HG02798 (cell line): Measurements from ENCODE around the gene NINL.
"Not testable (repeated sequence)": the region's sequence is repeated elsewhere in the genome, so short reads cannot be mapped to it uniquely, and the experiment has no call there.

ENCODE experiments used
- ATAC-seq: cut with Tn5 transposase; IDR thresholded peaks from one replicate; pipeline ENCODE4 v1.9.1; 2021; ENCODE audit warnings: mild to moderate bottlenecking; ENCODE audit not compliant: unreplicated experiment, poor library complexity

Gene NINL

DNA sequence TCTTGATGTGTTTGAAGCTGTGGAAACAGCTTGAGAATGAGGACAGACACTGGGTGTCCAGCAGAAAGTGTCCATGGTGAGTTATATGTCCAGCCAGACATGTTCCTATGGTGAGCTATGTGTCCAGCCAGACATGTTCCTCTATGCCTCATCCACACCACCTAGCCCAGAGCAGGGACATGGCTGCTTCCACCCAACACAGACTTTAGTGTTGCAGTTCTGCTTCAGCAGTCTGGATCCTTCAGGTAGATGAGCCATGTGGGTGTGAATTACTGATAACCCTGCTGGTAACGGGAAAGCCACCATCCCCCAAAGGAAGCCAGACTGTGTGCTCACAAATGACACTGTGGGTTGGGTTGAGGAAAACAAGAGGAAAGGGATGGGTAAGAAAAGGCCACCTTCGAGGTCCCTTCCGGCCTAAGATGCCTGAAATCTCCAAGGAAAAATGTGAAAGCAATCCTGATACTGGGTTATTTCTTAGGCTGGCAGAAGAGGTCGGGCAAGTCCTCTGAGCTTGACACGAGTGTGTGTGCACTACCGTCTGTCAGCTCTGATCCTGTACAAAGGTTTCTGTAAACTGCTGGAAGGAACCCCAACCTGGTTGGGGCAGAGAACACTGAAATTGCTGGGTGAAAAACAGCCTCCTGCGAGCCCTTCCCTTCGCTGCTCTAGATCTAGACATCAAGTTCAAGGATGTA lies 77.8 kb downstream of the NINL start:
- no peak for ATAC-seq

DNA sequence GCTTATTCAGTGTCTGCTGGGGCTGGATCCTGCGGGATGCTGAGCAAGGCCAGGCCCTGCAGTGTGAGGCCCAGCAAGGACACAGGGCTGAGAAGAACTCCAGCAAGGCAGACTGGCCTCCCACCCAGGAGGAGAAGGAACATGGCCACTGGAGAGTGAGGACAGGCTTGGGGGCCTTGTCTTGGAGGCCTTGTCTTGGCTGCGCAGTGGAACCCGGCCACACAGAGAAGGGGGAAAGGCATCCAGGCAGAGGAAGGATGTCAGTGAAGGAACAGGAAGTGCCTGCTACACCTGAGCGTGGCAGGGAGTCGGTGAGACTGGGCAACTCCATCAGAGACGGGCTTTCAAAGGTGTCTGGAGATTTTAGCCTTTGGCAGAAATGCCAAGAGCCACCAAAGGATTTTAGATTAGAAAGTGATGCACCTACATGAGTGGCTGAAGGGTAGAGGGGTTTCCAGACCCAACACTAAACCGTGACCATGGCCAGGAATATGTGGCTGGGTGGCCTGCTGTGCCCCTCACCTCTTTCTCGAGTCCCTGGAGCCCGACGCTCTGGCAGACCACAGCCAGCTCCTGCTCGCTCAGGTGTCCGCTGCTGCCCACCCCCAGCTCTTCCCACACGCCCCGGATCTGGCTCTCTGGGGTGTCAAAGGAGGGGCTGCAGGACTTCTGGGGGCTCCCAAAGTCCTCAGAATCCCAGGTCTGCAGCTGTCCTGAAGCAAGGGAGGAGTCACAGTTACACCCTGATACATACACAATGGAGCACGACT lies 80.8 kb downstream of the NINL start:
- no peak for ATAC-seq

DNA sequence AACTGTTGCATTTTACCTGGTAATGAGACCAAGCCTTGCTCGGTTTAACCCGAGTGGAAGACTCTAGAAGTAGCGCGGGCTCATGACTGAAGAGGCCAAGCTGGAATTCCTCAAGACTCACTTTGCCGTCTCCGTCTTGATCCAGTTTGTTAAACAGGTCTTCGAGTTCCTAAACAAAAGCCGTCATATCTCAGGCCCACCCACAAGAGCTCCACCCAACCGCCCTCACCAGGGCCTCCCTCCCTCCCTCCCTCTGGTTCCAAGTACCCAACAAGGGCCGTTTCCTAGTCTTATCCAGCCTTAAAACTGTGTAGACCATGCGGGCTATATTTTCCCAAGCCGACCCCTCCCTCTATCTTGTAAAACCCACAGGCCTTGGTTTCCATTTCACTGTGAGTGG lies 81.4 kb downstream of the NINL start:
- ATAC-seq: no peak

DNA sequence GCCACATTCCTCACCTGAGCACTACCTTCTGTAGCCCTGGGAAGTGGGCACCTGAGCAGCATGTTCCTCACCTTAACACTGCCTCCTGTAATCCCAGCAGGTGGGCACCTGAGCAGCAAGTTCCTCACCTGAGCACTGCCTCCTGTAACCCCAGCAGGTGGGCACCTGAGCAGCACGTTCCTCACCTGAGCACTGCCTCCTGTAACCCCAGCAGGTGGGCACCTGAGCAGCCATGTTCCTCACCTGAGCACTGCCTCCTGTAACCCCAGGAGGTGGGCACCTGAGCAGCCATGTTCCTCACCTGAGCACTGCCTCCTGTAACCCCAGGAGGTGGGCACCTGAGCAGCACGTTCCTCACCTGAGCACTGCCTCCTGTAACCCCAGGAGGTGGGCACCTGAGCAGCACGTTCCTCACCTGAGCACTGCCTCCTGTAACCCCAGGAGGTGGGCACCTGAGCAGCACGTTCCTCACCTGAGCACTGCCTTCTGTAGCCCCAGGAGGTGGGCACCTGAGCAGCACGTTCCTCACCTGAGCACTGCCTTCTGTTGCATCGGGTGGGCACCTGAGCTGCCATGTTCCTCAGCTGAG lies 82.2 kb downstream of the NINL start:
- ATAC-seq: not testable (repeated sequence)

DNA sequence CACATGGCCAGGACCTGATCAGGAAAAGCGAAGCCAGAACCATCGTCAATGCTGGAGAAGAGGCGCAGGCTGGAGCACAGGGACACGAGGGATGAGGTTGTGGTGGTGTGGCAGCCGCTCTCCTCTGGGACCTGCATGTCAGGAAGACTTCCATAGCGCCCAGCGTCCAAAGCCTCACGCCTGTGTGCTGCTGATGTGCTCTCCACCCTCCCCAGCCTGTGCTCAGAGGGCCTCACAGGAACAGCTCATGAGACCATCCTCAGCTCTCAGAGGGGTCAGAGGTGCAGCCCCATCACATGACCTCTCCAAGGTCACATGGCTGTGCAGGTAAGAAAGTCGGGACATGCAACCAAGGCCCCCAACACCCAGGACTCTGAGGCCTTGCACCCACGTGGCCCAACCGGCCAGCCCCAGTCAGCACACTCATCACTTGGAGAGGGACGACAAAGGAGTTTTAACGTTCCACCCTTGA lies 84.4 kb downstream of the NINL start:
- ATAC-seq: no peak

DNA sequence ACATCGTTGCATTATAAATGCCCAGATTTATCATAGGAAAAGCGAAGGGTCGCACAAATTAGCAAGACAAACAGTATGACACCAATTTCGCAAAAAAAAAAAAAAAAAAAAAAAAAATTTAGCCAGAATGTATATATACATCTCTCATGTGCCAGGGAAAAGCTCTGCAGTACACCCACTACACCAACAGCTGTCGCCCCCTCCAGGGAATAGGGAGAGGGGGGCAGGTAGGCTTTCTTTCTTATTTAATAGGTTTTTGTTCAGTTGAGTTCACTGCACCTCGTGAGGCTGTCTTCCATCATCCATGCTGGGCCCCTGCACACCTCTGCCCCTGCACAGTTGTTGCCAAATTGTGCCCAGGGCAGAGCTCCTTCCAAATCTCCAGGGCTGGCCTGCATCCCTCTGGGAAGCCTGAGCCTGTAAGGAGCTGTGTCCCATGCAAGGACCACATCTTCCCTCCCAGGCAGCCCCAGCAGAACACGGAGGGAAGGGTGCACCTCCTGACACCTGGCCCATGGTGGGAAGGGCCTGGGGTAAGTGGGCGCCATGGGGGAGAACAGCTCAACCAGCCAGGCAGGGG lies 85.4 kb downstream of the NINL start:
- no peak for ATAC-seq

DNA sequence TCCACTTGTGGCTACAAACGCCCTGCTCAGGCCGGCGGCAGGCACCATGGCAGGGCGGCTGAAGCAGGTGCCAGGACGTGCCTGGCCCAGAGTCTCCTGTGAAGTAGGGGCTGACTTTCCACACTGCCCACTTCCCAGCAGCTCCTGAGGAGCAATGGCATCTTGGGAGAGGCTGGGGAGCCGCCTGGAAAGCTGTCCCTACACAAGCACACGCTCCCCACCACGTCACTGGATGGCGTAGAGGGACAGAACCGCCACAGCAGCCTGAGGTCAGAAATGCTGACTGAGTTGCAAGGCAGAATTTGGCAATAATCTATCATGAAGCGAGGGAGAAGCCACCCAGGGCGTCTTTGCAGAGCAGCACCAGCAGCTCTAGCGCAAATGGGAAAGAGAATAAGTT lies 86.3 kb downstream of the NINL start:
- no peak for ATAC-seq

DNA sequence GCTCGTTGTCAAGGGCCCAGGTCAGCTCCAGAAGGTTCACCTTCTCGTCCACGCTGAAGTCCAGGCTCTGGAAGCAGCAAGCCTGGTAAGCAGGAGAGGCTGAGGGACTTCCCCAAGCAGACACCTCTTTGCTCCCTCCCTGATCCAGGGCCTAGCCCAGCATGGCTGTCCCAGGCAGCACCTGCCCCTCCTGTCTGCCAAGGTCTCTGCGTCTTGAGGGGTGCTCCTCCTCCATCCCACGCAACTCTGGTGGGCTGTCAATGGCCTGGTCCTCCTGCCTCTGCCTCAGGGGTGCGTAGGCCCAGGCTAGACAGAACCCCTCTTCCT lies 87.1 kb downstream of the NINL start:
- ATAC-seq: no peak

DNA sequence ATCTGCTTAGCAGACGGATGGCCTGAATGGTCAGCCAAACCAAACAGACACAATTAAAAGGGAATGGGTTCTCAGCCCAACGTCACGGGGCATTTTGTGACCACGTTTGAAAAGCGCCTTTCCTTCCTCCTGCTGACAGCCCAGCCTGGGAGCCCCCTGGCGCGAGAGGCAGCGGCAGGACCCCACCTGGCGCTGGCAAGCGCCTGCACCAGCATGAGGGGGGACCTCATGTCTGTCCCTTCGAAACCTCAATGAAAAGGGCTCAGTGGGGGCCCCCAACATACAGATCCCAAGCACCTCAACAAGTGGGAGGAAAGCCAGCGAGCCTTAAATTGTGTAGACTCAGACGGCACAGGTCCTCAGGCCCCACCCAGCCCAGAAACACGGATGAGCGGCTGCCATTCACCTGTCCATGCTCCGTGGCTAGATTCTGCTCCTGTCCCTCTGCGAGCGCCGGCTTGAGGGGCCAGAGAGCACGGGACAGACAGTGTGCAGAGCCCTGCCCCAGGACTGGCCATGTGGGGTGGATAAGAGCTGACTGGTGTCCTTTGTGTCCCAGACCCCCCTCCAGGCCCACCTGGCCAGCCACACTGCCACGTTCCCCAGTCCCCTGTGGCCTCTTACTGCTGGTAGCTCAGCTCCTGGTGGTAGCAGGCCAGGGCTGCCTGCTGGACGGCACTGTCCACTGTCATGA lies 87.6 kb downstream of the NINL start:
- no peak for ATAC-seq

DNA sequence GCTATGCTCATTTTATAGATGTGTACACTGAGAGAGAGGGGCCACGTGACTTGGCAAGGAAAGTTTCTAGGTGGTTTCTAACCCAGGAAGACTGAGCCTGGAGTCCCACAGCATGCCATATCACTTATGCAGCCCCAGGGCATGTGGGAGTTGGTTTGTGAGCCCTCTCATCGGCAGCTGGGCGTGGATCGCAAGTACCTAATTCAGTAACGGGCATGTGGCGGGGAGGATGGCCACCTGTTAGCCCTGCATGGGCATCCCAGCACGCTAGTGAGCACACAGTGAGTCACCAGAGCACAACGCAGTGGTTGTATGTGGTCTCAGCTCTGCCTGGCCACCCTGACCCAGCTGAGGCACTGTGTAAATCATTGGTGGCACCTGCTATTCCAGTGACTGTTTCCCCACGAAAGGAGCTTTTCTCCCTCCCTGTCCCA lies 88.3 kb downstream of the NINL start:
- ATAC-seq: no peak

DNA sequence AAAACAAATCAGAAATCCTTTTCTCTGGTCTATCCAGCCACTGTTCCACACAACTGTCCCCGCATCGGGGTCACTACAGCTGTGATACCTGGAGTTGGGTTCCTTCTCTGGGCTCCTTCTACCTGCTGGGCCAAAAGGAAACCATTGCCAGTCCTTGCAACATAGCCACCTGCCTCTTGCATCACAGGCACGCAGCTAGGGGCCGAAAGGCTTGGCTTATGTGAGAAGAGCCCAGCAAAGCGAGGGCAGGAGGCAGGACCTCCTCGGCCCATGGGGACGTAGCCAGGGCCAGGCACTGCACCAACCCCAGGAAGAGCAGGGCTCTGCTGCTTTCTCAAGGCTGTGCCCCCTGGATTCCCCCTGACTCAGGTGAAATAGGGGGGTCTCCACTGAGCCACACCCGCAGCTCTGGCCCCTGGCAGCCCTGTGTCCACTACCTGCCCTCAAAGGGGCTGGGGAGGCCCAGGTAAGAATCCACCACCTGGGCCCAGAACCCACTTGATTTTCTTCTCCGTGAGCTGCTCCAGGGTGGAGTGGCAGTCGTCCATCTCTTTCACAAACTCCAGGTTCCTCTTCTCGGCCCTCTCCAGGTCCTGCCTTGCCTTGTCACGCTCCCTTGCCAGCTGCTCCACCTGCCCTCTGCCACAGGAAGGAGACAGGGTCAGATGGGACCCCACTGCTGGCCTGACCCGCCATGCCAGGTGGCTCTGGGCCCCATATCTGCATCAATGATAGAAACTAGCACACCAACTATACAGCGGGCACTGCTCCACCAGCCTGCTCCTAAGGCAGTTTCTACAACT lies 89.0 kb downstream of the NINL start:
- ATAC-seq: no peak

DNA sequence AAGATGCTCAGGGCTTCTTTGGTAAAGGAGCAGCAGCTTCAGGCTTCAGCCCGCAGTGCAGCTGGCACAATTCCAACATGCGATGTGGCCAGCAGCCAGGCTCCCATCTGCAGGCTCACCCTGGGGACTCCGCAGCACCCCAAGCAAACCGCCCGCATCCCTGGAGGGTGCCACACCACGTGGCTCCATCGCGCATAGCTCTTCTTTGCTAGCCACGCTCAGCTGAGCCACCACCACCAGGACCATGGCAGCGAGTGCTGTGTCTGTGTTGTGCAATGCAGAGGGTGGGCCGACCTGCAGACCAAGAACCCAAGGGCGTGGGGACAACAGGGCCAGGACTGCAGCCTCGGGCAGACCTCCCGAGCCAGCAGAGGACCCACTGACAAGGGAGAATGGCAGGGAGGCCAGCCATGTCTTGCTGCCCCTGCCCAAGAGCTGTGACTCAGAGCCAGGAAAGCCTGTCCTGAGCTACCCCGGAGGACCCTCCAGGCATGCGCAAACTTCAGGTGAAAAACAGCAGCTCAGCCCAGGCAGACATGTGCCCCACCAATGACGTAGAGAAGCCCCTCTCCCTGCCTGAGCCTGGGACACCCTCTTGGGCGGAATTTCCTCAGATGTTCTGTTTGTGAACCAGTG lies 90.0 kb downstream of the NINL start:
- no peak for ATAC-seq

DNA sequence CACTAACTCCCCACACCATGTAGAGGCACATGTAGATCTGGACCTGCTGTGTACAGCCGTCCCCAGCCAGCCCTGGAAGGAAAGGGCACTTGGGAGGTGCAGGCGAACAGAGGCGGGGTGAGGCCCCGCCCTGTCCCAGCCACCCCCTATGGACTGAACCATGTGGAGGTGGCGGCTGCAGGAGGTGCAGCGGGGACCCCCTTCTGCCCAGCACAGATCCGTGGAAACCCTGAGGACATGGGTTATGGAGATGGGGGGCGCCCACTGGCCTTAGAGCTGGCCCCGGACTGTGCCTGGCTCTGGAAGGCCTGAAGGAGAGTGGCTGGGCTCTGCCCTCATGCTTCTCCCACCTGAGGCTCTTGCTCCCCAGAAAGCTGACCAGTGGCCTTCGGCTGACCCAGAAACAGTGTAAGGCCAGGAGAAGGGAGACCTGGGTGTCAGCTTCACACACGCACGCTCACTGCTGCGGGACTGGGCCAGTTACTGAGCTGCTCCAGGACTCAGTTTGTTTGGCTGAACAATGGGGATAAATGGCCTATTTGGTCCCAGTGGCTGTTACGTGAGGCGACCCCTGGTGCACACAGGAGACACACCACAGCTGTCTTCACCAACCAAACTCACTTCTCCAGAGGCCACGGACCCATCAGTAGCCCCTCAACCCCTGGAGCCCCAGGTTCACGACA lies 90.7 kb downstream of the NINL start:
- no peak for ATAC-seq

DNA sequence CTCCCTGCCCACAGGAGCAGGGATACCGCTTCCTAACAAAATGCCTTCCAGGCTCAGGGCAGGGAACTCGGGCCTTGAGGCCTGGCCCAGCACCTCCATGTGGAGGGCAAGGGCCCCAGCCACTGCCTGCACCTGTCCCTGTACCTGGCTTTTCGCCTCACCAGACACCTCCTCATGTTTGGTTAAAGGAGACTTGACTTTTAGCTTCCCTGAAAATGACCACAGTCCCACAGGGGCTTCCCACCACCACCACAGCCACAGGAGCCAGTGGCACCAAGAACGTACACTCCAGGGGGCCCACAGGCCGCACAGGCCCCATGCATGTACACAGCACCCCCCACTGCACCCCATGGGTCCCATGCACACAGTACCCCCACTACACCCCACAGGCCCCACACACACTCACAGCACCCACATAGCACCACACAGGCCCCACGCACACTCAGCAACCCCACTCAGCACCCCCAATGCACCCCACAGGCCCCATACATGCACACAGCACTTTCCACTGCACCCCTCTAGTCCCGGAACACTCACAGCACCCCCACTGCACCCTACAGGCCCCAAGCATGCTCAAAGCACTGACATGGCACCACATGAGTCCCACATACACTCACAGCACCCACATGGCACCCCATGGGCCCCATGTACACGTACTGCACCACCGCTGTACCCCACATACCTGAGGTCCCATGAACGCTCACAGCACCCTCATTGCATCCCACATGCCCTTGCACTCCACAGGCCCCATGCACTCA lies 91.4 kb downstream of the NINL start:
- no peak for ATAC-seq

DNA sequence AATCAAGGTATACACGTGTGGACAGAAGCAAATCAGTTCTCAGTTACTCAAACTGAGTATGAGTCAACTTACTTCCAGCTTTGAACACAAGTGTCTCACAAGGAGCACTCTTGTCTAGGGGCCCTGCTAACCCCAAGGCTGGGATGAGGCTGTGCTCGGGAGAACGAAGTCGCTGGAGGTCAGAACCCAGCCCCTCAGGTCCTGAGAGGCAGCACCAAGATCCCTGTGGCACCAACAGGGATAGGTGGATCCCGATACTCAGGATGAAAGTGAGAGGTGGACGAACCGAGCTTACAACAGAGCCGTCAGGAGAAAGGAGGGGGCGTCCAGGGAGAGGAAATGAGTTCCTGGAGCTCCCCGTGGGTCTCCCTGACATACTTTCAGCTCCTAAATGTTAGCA lies 92.2 kb downstream of the NINL start:
- no peak for ATAC-seq

DNA sequence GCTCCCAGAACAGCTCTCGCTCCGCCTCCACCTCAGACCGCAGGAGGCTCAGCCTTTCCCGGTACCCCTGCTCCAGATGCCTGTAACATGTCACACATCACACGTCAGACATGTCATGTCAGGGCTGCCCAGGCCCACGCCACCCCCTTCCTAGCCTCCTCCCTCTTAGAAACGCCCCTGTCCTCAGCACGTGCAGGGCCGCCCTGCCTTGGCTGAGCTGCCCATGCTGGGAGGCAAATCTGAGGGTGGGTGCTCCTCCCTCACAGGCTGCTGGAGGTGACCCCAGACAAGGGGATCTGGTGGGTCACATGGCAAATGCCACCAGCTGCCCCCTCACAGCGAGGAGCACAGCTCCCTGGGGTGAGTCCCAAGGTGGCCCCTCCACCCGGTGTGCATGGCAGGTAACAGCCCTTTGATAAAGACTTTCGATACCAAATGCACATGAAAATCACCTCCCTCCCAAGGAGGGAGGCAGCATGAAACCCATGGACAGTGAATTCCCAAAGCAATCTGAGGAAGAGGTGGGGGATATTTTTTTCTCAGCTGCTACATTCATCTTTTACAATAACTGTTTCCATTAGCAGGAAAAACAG lies 93.8 kb downstream of the NINL start:
- ATAC-seq: no peak

DNA sequence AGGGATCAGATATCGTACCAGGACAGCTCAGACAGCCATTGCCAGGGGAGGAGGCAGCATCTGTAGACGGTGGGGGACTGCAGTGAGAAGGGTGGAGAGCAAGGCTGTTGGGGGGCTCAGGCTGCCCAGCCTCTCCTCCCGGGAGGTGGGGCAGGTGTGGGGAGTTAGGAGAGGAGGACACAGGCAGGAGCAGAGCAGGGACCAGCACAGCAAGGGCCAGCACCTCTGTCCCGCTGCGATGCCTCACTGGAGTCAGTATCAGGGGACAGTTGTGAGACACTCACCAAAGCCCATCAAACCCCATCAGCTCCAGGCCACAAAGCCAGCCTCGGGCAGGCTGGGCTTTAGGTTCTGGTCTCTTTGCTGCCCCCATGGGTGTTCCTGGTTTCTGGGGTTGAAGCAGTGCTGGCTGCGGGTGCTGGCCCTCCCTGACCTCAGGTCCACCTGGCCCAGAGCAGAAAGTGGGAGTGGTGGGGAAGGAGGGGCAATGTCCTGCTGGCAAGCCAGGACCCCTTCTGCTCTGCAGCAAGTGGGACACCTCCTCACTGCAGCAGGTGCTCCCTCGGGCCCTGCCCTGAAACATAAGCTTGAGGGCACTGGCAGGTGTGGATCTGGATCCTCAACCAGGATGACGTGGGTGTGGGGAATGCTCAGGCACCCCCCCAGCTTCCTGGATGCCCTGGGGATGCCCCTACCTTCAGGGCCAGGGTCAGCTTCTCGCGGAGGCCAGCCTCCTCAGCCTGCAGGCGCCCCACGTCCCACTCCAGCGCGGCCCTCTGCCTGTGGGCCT lies 94.5 kb downstream of the NINL start:
- ATAC-seq: no peak
